H1 (cell line): Measurements from ENCODE around the gene UIMC1. TPM values are rescaled to one million over a fixed set of nuclear protein-coding genes. Genes with fewer than 3 reads are reported as not detected.

Experiments
- CTCF ChIA-PET: fragments of 300-600 bp; sonication (Branson Sonifier 250); formaldehyde crosslinking; loops from one replicate; lab custom pipeline; 2021; ENCODE audit not compliant: partially characterized antibody; lab: Charles Lee
- POLR2A ChIA-PET: fragments of 300-600 bp; sonication (Branson Sonifier 250); formaldehyde crosslinking; loops from one replicate; lab custom pipeline; 2021; ENCODE audit warnings: inconsistent platforms; ENCODE audit not compliant: partially characterized antibody; lab: Charles Lee
- DNase-seq, 2 experiments: peaks; one replicate each; pipeline versions ENCODE4 v3.0.0 to v3.0.0-alpha.2; 2010 to 2022; ENCODE audit warnings: low spot score in 2 of 2, low read depth in 1 of 2, mixed read lengths in 1 of 2
- FAIRE-seq: peaks from 2 replicates; lab custom pipeline; 2011; peaks lifted over from hg19 to GRCh38; lab: Jason Lieb, UNC
- H2AFZ ChIP-seq: 2 replicates; pipeline ENCODE4 v1.8.1; 2012; ENCODE audit warnings: low read length, inconsistent platforms
- H2AK5ac ChIP-seq: 2 replicates; pipeline ENCODE4 v1.6.1; 2013; ENCODE audit warnings: low read depth, low read length
- H2BK120ac ChIP-seq: replicated peaks from 2 replicates; pipeline ENCODE3; 2013; ENCODE audit warnings: low read depth, low read length, inconsistent platforms
- H2BK12ac ChIP-seq: 2 replicates; pipeline ENCODE4 v1.6.1; 2013; ENCODE audit warnings: low read depth, low read length
- H2BK15ac ChIP-seq: 2 replicates; pipeline ENCODE4 v1.6.1; 2013; ENCODE audit warnings: low read length
- H2BK20ac ChIP-seq: 2 replicates; pipeline ENCODE4 v1.6.1; 2013; ENCODE audit warnings: low read length
- H2BK5ac ChIP-seq: 2 replicates; pipeline ENCODE4 v1.6.1; 2013; ENCODE audit warnings: low read depth, low read length
- H3K14ac ChIP-seq: 2 replicates; pipeline ENCODE4 v1.6.1; 2013; ENCODE audit warnings: inconsistent platforms; ENCODE audit not compliant: insufficient read length
- H3K18ac ChIP-seq: 2 replicates; pipeline ENCODE4 v1.6.1; 2013; ENCODE audit warnings: low read length; ENCODE audit errors: extremely low read depth
- H3K23ac ChIP-seq: 2 replicates; pipeline ENCODE4 v1.6.1; 2013; ENCODE audit warnings: inconsistent platforms; ENCODE audit not compliant: insufficient read length
- H3K23me2 ChIP-seq: 2 replicates; pipeline ENCODE4 v1.6.1; 2013; ENCODE audit warnings: low read depth, low read length
- H3K27ac ChIP-seq: 2 replicates; pipeline ENCODE4 v1.6.1; 2011; ENCODE audit warnings: low read depth, low read length, inconsistent platforms
- H3K27me3 ChIP-seq, 4 experiments: replicated peaks in 1 of 4; 1 replicate in 1 of 4; 2 replicates in 3 of 4; pipeline versions ENCODE4 v1.6.1 to v1.8.1; 2011 to 2013; ENCODE audit warnings: low read length in 3 of 4, mild to moderate bottlenecking in 3 of 4, inconsistent platforms in 2 of 4, mixed read lengths in 2 of 4, moderate library complexity in 1 of 4; ENCODE audit not compliant: control insufficient read depth in 3 of 4, insufficient read depth in 3 of 4; ENCODE audit errors: extremely low read depth in 1 of 4
- H3K36me3 ChIP-seq, 4 experiments: 2 replicates each; pipeline versions ENCODE4 v1.6.1 to v1.8.1; 2011 to 2013; ENCODE audit warnings: mild to moderate bottlenecking in 4 of 4, low read length in 3 of 4, moderate library complexity in 2 of 4, control low read depth in 1 of 4, inconsistent platforms in 1 of 4; ENCODE audit not compliant: insufficient read depth in 4 of 4, control insufficient read depth in 2 of 4
- H3K4ac ChIP-seq: replicated peaks from 2 replicates; pipeline ENCODE3; 2013; ENCODE audit warnings: low read length, low read depth, mixed read lengths, inconsistent platforms; ENCODE audit not compliant: insufficient read length
- H3K4me1 ChIP-seq, 4 experiments: replicated peaks in 1 of 4; 1 replicate in 1 of 4; 2 replicates in 3 of 4; pipeline versions ENCODE4 v1.6.1 to v1.8.1; 2011 to 2013; ENCODE audit warnings: low read length in 3 of 4, inconsistent platforms in 2 of 4, mixed read lengths in 1 of 4; ENCODE audit not compliant: insufficient read depth in 4 of 4, control insufficient read depth in 3 of 4
- H3K4me2 ChIP-seq, 2 experiments: 2 replicates each; pipeline versions ENCODE4 v1.6.1 to v1.8.1; 2011 to 2013; ENCODE audit warnings: low read depth in 2 of 2, low read length in 2 of 2, control low read depth in 1 of 2, inconsistent platforms in 1 of 2, mild to moderate bottlenecking in 1 of 2; ENCODE audit not compliant: insufficient read depth in 1 of 2
- H3K4me3 ChIP-seq, 4 experiments: fragments of 200-600, 300-600 bp in 1 of 4; sonication (generic), shearing (Covaris generic), sonication (Bioruptor Twin) in 1 of 4; 2 replicates each; pipeline versions ENCODE4 v1.5.1 to v1.8.1; 2011 to 2016; ENCODE audit warnings: low read length in 4 of 4, low read depth in 3 of 4, control low read depth in 2 of 4, inconsistent platforms in 2 of 4, mild to moderate bottlenecking in 2 of 4, mixed read lengths in 1 of 4, moderate library complexity in 1 of 4; ENCODE audit not compliant: insufficient read depth in 2 of 4; ENCODE audit errors: extremely low read depth in 1 of 4
- H3K56ac ChIP-seq: replicated peaks from 2 replicates; pipeline ENCODE3; 2013; ENCODE audit warnings: low read depth, mild to moderate bottlenecking, mixed read lengths, low read length, inconsistent platforms; ENCODE audit not compliant: insufficient read length
- H3K79me1 ChIP-seq: 2 replicates; pipeline ENCODE4 v1.6.1; 2013; ENCODE audit warnings: low read depth, low read length, control low read depth
- H3K79me2 ChIP-seq, 2 experiments: 2 replicates each; pipeline versions ENCODE4 v1.6.1 to v1.8.1; 2012 to 2013; ENCODE audit warnings: low read length in 2 of 2, mild to moderate bottlenecking in 2 of 2, inconsistent platforms in 1 of 2; ENCODE audit not compliant: insufficient read depth in 2 of 2, control insufficient read depth in 1 of 2
- H3K9ac ChIP-seq, 4 experiments: replicated peaks in 1 of 4; 1 replicate in 1 of 4; 2 replicates in 3 of 4; pipeline versions ENCODE4 v1.6.1 to v1.8.1; 2011 to 2013; ENCODE audit warnings: low read depth in 3 of 4, low read length in 3 of 4, control low read depth in 2 of 4, mild to moderate bottlenecking in 2 of 4, moderate library complexity in 2 of 4, inconsistent platforms in 1 of 4; ENCODE audit errors: extremely low read depth in 1 of 4
- H3K9me3 ChIP-seq, 2 experiments: 2 replicates each; pipeline versions ENCODE4 v1.6.1 to v1.8.1; 2012 to 2013; ENCODE audit warnings: mild to moderate bottlenecking in 2 of 2, moderate library complexity in 2 of 2, control low read depth in 1 of 2, inconsistent platforms in 1 of 2, low read depth in 1 of 2, low read length in 1 of 2, mixed read lengths in 1 of 2; ENCODE audit not compliant: insufficient read depth in 2 of 2
- H4K20me1 ChIP-seq, 2 experiments: replicated peaks in 1 of 2; 2 replicates each; pipeline versions ENCODE3 to v1.8.1; 2011 to 2013; ENCODE audit warnings: inconsistent platforms in 2 of 2, low read length in 2 of 2, mild to moderate bottlenecking in 1 of 2; ENCODE audit not compliant: insufficient read depth in 2 of 2, control insufficient read depth in 1 of 2
- H4K5ac ChIP-seq: 2 replicates; pipeline ENCODE4 v1.6.1; 2013; ENCODE audit warnings: low read length, low read depth, mixed read lengths, inconsistent platforms; ENCODE audit not compliant: insufficient read length
- H4K8ac ChIP-seq: 2 replicates; pipeline ENCODE4 v1.8.0; 2013; ENCODE audit warnings: mild to moderate bottlenecking, moderate library complexity, low read length, inconsistent platforms; ENCODE audit not compliant: insufficient read depth; ENCODE audit errors: extremely low read depth
- H4K91ac ChIP-seq: replicated peaks from 2 replicates; pipeline ENCODE3; 2013; ENCODE audit warnings: low read length, mixed read lengths, inconsistent platforms; ENCODE audit not compliant: insufficient read length
- WGBS, 2 experiments: shearing (Covaris generic) in 1 of 2; methylation state at CpG; one replicate each; pipeline versions ENCODE4 v1.1.6 to v1.1.7; 2013 to 2015; ENCODE audit warnings: low lambda C conversion rate in 2 of 2, mixed read lengths in 2 of 2, inconsistent platforms in 1 of 2, low coverage in 1 of 2, missing lambda C conversion rate in 1 of 2; ENCODE audit not compliant: insufficient replicate concordance in 2 of 2, insufficient coverage in 1 of 2, insufficient read length in 1 of 2; ENCODE audit errors: extremely low coverage in 1 of 2, missing lambda C conversion rate in 1 of 2; 5-methylcytosine and 5-hydroxymethylcytosine counted together
- polyA plus RNA-seq, 7 experiments: library from polyadenylated mRNA; depleted of rRNA in 3 of 7; stranded (reverse) in 5 of 7; unstranded in 2 of 7; fragments of >200 nt in 5 of 7; fragments of 200-250 nt in 2 of 7; gene quantifications; 1 replicate in 5 of 7; 2 replicates in 1 of 7; 4 replicates in 1 of 7; pipeline versions ENCODE4 v1.2.1 to v1.2.3, GENCODE V29; 2011 to 2013; ENCODE audit warnings: missing spikeins in 2 of 7, mixed read lengths in 2 of 7
- total RNA-seq: library from RNA; stranded (reverse); fragmentation: NEBNext Ultra II Directional; extraction: Animal tissue kit (Norgen Biotek cat#: 25700); gene quantifications from 2 replicates; pipeline ENCODE4 v1.2.1, GENCODE V29; 2021

Gene UIMC1
- total and polyA plus RNA-seq, 2 of the 8 experiments (the other 6 are each of a cell fraction or from before 2014, with no cell fraction given), result 12.8 to 43.7 TPM

DNA sequence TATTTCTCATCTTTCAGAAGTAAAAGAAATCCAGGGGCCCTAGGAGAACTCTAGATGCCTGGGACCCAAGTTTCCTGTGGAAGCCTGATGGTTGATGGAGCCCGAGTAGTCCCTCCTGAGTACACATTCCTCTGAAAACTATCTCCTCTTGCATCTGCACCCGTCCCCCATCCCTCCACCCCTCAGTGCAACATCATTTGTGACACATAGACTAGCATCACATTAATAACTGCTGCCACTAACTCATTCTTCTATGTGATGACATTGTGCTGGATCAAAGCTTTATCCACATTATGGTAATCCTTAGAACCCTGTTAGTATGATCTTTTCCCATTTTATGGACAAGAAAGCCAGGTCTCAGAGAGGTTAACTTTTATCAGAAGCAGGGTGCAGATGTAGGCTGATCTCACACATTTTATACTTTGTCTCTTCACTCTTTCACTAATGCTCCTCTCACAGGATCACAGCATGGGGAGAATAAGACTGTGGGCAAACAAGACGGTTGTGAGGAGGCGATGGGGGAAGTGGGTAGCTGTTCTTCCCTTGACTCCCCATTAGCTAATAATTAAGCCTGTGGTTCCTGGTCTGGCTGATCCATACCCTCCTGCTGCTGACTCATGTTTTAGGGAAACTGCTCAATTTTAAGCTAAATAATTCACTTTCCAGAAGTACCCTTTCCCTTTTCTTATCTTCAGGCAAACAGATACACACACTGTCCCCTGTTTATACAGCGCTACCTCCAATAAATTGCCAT, 103.5 kb downstream of the UIMC1 start:
- H2AK5ac ChIP-seq, result no peak overlapping the region
- no peak overlapping the region for H2AFZ ChIP-seq
- no peaks in the 10 kb centered on the region for H3K23me2 ChIP-seq
- no peaks in the 10 kb centered on the region for H3K27me3 ChIP-seq
- no peak overlapping the region for H4K91ac ChIP-seq
- H3K4ac ChIP-seq, result no peak overlapping the region
- H3K79me2 ChIP-seq, result no peaks in the 10 kb centered on the region
- H3K23ac ChIP-seq, result no peak overlapping the region
- H3K4me2 ChIP-seq, result no peak overlapping the region
- H3K56ac ChIP-seq, result no peak overlapping the region
- H3K36me3 ChIP-seq, result peaks cover 15 to 49% (median 43%) of the 10 kb centered on the region in 4 experiments; a peak in 7 of 8 replicates
- no peak overlapping the region for H2BK5ac ChIP-seq
- no peaks in the 10 kb centered on the region for H3K79me1 ChIP-seq
- peaks cover 0 to 6% (median 3%) of the 10 kb centered on the region in 4 experiments; a peak in 5 of 7 replicates for H3K4me1 ChIP-seq
- no peak overlapping the region for H2BK12ac ChIP-seq
- CTCF ChIA-PET, result interaction anchor here (0.6 to 2.6 kb wide), 12 partner anchors 8 to 245 kb away, joined by 3 to 14 read pairs (median 3); no protein-coding TSS in a partner anchor
- no peak overlapping the region for H3K4me3 ChIP-seq
- no peaks in the 10 kb centered on the region for H4K20me1 ChIP-seq
- no peak overlapping the region for H4K8ac ChIP-seq
- no peaks in the 10 kb centered on the region for H3K9me3 ChIP-seq
- H2BK20ac ChIP-seq, result no peak overlapping the region
- no peak overlapping the region for H3K14ac ChIP-seq
- H2BK120ac ChIP-seq, result no peak overlapping the region
- no peak overlapping the region for H3K27ac ChIP-seq
- FAIRE-seq (no peak), DNase-seq (no peak)
- no peak overlapping the region for H3K9ac ChIP-seq
- H3K18ac ChIP-seq, result no peak overlapping the region
- POLR2A ChIA-PET, result interaction anchor here (1.0 kb wide), 1 partner anchor 10 kb away, joined by 3 read pairs; no protein-coding TSS in a partner anchor
- no peak overlapping the region for H4K5ac ChIP-seq
- WGBS, 2 experiments, result 97% methylated on average over 5 of the region's 5 CpGs; no CpG with 5 or more reads in 1 of the 2 experiments
- H2BK15ac ChIP-seq, result no peak overlapping the region
